HepG2 (cell line): Measurements from ENCODE around the gene SLC4A2. TPM values are rescaled to one million over a fixed set of nuclear protein-coding genes. Genes with fewer than 3 reads are reported as not detected.

Source experiments
- CAMTA2 ChIP-seq: sonication (generic); formaldehyde crosslinking; IDR thresholded peaks from 2 replicates; pipeline ENCODE4 v1.4.0; 2020; ENCODE audit warnings: mild to moderate bottlenecking, missing genetic modification reagents, borderline replicate concordance
- GABPB1 ChIP-seq: IDR thresholded peaks from 2 replicates; pipeline ENCODE4 v1.6.1; 2016; ENCODE audit warnings: mild to moderate bottlenecking, missing genetic modification reagents, moderate library complexity, missing compliant biosample characterization
- GLI4 ChIP-seq: sonication (generic); formaldehyde crosslinking; IDR thresholded peaks from 2 replicates; pipeline ENCODE4 v1.5.1; 2020; ENCODE audit warnings: missing genetic modification reagents, mild to moderate bottlenecking, moderate library complexity, borderline replicate concordance
- GPBP1L1 ChIP-seq: sonication (generic); formaldehyde crosslinking; IDR thresholded peaks from 2 replicates; pipeline ENCODE4 v1.5.0; 2020; ENCODE audit warnings: mild to moderate bottlenecking, missing genetic modification reagents
- MTA1 ChIP-seq: sonication (generic); formaldehyde crosslinking; IDR thresholded peaks from 2 replicates; pipeline ENCODE4 v1.4.0; 2020; ENCODE audit warnings: missing genetic modification reagents, mild to moderate bottlenecking, borderline replicate concordance
- NONO ChIP-seq, 2 experiments: fragments of 450-650 bp in 1 of 2; sonication (generic) in 1 of 2; formaldehyde crosslinking in 1 of 2; IDR thresholded peaks in 1 of 2; conservative IDR thresholded peaks in 1 of 2; 2 replicates each; pipeline versions ENCODE4 v1.6.1 to v1.8.0; 2017 to 2022; ENCODE audit warnings: mild to moderate bottlenecking in 1 of 2, missing genetic modification reagents in 1 of 2, moderate library complexity in 1 of 2
- RXRA ChIP-seq: sonication (generic); formaldehyde crosslinking; IDR thresholded peaks from 2 replicates; pipeline ENCODE4 v1.5.1; 2020; ENCODE audit warnings: missing genetic modification reagents
- SKIL ChIP-seq: sonication (generic); formaldehyde crosslinking; IDR thresholded peaks from 2 replicates; pipeline ENCODE4 v1.8.0; 2022; ENCODE audit warnings: missing genetic modification reagents, mild to moderate bottlenecking, moderate library complexity, borderline replicate concordance
- TP53 ChIP-seq: sonication (generic); formaldehyde crosslinking; conservative IDR thresholded peaks from 2 replicates; pipeline ENCODE4 v1.4.0; 2020; ENCODE audit warnings: missing genetic modification reagents
- WIZ ChIP-seq: sonication (generic); formaldehyde crosslinking; IDR thresholded peaks from 2 replicates; pipeline ENCODE4 v1.5.1; 2020; ENCODE audit warnings: mild to moderate bottlenecking, missing genetic modification reagents
- XBP1 ChIP-seq: sonication (generic); formaldehyde crosslinking; IDR thresholded peaks from 2 replicates; pipeline ENCODE4 v1.5.0; 2020; ENCODE audit warnings: missing genetic modification reagents
- XRCC5 ChIP-seq: fragments of 200-400 bp; formaldehyde crosslinking; optimal IDR thresholded peaks from 2 replicates; pipeline ENCODE3; 2017; ENCODE audit warnings: mild to moderate bottlenecking, low read length
- ZFY ChIP-seq: sonication (generic); formaldehyde crosslinking; IDR thresholded peaks from 2 replicates; pipeline ENCODE4 v1.4.0; 2020; ENCODE audit warnings: missing genetic modification reagents
- ZMYM2 ChIP-seq: sonication (generic); formaldehyde crosslinking; IDR thresholded peaks from 2 replicates; pipeline ENCODE4 v1.8.0; 2022; ENCODE audit warnings: mild to moderate bottlenecking, missing genetic modification reagents
- ZNF569 ChIP-seq: sonication (generic); formaldehyde crosslinking; IDR thresholded peaks from 2 replicates; pipeline ENCODE4 v1.5.0; 2020; ENCODE audit warnings: mild to moderate bottlenecking, missing genetic modification reagents, moderate library complexity, borderline replicate concordance
- polyA plus RNA-seq, 8 experiments: library from polyadenylated mRNA; depleted of rRNA in 3 of 8; stranded (reverse) in 7 of 8; unstranded in 1 of 8; fragments of >200 nt; fragmentation: Illumina TruSeq in 4 of 8; extraction: Trizol in 4 of 8; gene quantifications; 2 replicates each; pipeline versions ENCODE4 v1.2.1 to v1.2.3, GENCODE V29; 2011 to 2016; ENCODE audit warnings: low read depth in 4 of 8, missing spikeins in 1 of 8, mixed read lengths in 1 of 8; ENCODE audit not compliant: insufficient read depth in 1 of 8
- total RNA-seq, 5 experiments: library from RNA; depleted of rRNA; stranded (reverse); fragments of >200 nt; fragmentation: Illumina TruSeq; extraction: Trizol; gene quantifications; 2 replicates each; pipeline ENCODE4 v1.2.3, GENCODE V29; 2016; ENCODE audit warnings: low read depth in 1 of 5
- TF ChIP-seq, protein P1 (sequence below): sonication (generic); formaldehyde crosslinking; IDR thresholded peaks from 2 replicates; pipeline ENCODE4 v1.8.0; 2022; ENCODE audit warnings: missing genetic modification reagents, mild to moderate bottlenecking, borderline replicate concordance
- TF ChIP-seq, protein P2 (sequence below): sonication (generic); formaldehyde crosslinking; IDR thresholded peaks from 2 replicates; pipeline ENCODE4 v1.4.0; 2020; ENCODE audit warnings: missing genetic modification reagents, borderline replicate concordance
- TF ChIP-seq, protein P3 (sequence below): IDR thresholded peaks from 2 replicates; pipeline ENCODE4 v1.6.1; 2012; ENCODE audit warnings: low read depth, low read length, improper control_type of control experiment

The SLC4A2 gene
- total and polyA plus RNA-seq, 2 of the 13 experiments (the other 11 are each of a cell fraction or from before 2014, with no cell fraction given): 51.9 to 73.4 TPM

DNA sequence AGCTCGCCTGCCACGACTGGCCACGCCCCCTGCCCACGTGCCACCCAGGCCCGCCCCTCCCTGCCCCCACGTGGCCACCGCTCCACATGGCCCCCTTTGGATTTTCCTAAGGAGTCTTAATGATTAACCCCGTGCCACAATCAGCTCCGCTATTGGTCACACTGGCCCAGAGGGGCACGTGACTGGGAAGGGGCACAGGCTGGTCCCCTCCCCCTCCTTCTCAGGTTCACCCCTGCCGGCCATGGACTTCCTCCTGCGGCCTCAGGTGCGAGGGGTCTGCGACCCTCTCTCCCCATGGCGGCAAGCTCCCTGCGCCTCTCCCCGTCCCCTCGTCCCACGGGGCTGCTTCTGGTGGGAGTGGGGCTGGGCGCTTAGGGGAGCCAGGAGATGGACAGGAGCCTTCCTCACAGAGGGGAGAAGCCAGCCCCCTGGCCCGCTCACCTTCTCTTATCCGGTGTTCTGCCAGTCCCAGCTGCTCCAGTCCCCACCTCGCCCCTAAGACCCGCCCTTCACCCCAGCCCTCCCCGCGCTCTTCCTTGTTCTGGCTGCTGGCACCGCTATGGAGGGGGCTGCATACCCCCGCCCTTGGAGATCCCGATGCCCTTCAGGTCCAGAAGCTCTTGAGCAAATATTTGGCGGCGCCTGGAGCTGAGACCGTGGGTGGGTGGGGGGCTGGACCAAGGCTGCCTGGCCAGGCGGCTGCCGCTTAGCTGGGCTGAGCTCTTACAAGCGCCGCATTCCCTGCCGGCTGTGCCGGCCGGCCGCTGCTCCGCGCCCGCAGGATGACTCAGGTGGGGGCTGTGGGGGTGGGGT, 3.2 kb downstream of the SLC4A2 start (continued):
- TF ChIP-seq XBP1 (CRISPR knock-in tag): no peak
- TF ChIP-seq GLI4 (CRISPR knock-in tag): no peak
- TF ChIP-seq CAMTA2 (CRISPR knock-in tag): no peak
- TF ChIP-seq GABPB1 (CRISPR knock-in tag): peak; percentile 83
- no peak for TF ChIP-seq ZMYM2 (CRISPR knock-in tag)
- no peak for TF ChIP-seq TP53 (CRISPR knock-in tag)
- peak; percentile 35 for TF ChIP-seq XRCC5
- TF ChIP-seq SKIL (CRISPR knock-in tag): 0 out of 2 replicates have a peak, but pooled peaks have one; percentile 30
- TF ChIP-seq, protein P1, sequence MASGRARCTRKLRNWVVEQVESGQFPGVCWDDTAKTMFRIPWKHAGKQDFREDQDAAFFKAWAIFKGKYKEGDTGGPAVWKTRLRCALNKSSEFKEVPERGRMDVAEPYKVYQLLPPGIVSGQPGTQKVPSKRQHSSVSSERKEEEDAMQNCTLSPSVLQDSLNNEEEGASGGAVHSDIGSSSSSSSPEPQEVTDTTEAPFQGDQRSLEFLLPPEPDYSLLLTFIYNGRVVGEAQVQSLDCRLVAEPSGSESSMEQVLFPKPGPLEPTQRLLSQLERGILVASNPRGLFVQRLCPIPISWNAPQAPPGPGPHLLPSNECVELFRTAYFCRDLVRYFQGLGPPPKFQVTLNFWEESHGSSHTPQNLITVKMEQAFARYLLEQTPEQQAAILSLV (CRISPR knock-in tag): peak; percentile 62; the same call in 1 of the 2 replicates
- TF ChIP-seq GPBP1L1: no peak
- TF ChIP-seq RXRA (CRISPR knock-in tag): no peak
- TF ChIP-seq, protein P2, sequence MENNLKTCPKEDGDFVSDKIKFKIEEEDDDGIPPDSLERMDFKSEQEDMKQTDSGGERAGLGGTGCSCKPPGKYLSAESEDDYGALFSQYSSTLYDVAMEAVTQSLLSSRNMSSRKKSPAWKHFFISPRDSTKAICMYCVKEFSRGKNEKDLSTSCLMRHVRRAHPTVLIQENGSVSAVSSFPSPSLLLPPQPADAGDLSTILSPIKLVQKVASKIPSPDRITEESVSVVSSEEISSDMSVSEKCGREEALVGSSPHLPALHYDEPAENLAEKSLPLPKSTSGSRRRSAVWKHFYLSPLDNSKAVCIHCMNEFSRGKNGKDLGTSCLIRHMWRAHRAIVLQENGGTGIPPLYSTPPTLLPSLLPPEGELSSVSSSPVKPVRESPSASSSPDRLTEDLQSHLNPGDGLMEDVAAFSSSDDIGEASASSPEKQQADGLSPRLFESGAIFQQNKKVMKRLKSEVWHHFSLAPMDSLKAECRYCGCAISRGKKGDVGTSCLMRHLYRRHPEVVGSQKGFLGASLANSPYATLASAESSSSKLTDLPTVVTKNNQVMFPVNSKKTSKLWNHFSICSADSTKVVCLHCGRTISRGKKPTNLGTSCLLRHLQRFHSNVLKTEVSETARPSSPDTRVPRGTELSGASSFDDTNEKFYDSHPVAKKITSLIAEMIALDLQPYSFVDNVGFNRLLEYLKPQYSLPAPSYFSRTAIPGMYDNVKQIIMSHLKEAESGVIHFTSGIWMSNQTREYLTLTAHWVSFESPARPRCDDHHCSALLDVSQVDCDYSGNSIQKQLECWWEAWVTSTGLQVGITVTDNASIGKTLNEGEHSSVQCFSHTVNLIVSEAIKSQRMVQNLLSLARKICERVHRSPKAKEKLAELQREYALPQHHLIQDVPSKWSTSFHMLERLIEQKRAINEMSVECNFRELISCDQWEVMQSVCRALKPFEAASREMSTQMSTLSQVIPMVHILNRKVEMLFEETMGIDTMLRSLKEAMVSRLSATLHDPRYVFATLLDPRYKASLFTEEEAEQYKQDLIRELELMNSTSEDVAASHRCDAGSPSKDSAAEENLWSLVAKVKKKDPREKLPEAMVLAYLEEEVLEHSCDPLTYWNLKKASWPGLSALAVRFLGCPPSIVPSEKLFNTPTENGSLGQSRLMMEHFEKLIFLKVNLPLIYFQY: no peak
- TF ChIP-seq NONO (IDR thresholded peaks at IDR 0.05): no peak
- TF ChIP-seq NONO (CRISPR knock-in tag; conservative IDR thresholded peaks at IDR 0.05): peak; percentile 72
- no peak for TF ChIP-seq WIZ (CRISPR knock-in tag)
- TF ChIP-seq MTA1: no peak
- TF ChIP-seq, protein P3, sequence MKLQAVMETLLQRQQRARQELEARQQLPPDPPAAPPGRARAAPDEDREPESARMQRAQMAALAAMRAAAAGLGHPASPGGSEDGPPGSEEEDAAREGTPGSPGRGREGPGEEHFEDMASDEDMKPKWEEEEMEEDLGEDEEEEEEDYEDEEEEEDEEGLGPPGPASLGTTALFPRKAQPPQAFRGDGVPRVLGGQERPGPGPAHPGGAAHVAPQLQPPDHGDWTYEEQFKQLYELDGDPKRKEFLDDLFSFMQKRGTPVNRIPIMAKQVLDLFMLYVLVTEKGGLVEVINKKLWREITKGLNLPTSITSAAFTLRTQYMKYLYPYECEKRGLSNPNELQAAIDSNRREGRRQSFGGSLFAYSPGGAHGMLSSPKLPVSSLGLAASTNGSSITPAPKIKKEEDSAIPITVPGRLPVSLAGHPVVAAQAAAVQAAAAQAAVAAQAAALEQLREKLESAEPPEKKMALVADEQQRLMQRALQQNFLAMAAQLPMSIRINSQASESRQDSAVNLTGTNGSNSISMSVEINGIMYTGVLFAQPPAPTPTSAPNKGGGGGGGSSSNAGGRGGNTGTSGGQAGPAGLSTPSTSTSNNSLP: 0 out of 2 replicates have a peak, but pooled peaks have one; percentile 30
- TF ChIP-seq ZFY: peak; percentile 68
- no peak for TF ChIP-seq ZNF569
